Measurements from ENCODE around the gene PKD1L1. TPM values are rescaled to one million over a fixed set of nuclear protein-coding genes. Genes with fewer than 3 reads are reported as not detected.

PKD1L1 gene
- total RNA-seq, 4 donors from 2014 or later: 0.38 to 81.7 (median 0.82) TPM

GRCh38 chr7:47765373-47765979 is 182.8 kb downstream of the PKD1L1 start:
- TF ChIP-seq, protein P1, sequence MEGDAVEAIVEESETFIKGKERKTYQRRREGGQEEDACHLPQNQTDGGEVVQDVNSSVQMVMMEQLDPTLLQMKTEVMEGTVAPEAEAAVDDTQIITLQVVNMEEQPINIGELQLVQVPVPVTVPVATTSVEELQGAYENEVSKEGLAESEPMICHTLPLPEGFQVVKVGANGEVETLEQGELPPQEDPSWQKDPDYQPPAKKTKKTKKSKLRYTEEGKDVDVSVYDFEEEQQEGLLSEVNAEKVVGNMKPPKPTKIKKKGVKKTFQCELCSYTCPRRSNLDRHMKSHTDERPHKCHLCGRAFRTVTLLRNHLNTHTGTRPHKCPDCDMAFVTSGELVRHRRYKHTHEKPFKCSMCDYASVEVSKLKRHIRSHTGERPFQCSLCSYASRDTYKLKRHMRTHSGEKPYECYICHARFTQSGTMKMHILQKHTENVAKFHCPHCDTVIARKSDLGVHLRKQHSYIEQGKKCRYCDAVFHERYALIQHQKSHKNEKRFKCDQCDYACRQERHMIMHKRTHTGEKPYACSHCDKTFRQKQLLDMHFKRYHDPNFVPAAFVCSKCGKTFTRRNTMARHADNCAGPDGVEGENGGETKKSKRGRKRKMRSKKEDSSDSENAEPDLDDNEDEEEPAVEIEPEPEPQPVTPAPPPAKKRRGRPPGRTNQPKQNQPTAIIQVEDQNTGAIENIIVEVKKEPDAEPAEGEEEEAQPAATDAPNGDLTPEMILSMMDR (IDR thresholded peaks at IDR 0.05): no peak
- DNase-seq (ENCODE audit: low spot score): no peak
- no peak for ATAC-seq (ENCODE audit: low FRiP score)

DNA sequence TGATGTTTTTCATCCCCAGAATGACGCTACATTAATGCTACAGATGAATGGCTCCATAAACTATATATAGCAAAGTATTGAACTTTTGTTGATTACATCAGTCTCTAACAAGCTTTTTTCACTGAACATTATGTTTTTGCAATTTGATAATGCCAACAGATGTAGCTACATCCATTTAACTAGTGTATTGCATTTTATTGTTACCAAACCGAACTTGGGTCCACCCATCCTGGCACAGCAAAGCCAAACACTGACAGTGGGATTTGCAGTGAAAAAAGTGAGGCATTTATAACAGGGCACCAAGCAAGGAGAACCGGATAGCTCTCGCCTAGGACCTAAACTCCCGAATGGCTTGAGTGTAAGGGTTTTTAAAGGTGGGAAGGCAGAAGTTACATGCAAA is 183.5 kb downstream of the PKD1L1 start:
- no peak for DNase-seq (ENCODE audit: low spot score)
- TF ChIP-seq, protein P1 (IDR thresholded peaks at IDR 0.05): no peak
- no peak for ATAC-seq (ENCODE audit: low FRiP score)

- DNase-seq (ENCODE audit: low spot score): no peak
- TF ChIP-seq, protein P1 (IDR thresholded peaks at IDR 0.05): no peak
- no peak for ATAC-seq (ENCODE audit: low FRiP score)
Observed at GRCh38 chr7:47763063-47763974, 184.9 kb downstream of the PKD1L1 start.

- ATAC-seq (ENCODE audit: low FRiP score): no peak
Observed at GRCh38 chr7:47762746-47763062, 185.6 kb downstream of the PKD1L1 start.

GRCh38 chr7:47762207-47762606 is 186.1 kb downstream of the PKD1L1 start:
- TF ChIP-seq, protein P1 (IDR thresholded peaks at IDR 0.05): no peak
- DNase-seq (ENCODE audit: low spot score) (no peak), ATAC-seq (ENCODE audit: low FRiP score) (no peak)

More at GRCh38 chr7:47762746-47763062, 185.6 kb downstream of the PKD1L1 start:
- no peak for DNase-seq (ENCODE audit: low spot score)
- TF ChIP-seq, protein P1 (IDR thresholded peaks at IDR 0.05): no peak

DNA sequence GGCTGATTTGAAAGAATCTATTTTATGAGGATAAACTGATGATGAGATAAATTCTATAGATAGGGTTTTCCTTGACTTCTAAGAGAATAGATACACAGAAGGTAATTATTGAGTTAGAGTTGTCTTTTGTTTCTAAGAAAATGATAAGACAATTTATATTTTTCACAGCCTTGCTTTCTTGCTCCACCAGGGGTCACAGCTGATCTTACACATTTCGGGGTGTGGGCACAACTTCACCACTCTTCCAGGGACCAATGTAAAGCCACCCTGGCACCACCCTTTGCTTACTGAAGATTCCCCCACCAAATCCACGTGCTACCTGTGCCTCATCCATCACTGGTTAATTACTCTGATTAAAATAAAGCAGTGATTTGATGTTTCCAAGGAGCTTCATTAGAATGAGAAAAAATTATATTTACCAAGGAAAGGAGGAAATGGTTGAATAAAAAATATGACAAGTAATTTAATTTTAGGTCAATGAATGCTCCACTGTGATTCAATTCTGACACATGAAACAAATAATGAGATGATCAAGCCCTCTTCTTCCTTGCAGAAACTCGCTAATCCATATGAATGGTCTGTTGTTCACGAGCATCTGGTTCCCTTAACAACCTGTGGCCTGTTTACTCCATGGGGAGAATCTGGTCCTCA is 189.1 kb downstream of the PKD1L1 start:
- DNase-seq (ENCODE audit: low spot score) (no peak), ATAC-seq (ENCODE audit: low FRiP score) (no peak)
- TF ChIP-seq, protein P1 (IDR thresholded peaks at IDR 0.05): no peak
